HG03108 (cell line): ENCODE data around the gene COL19A1.

ENCODE experiments used
- ATAC-seq: cut with Tn5 transposase; IDR thresholded peaks from one replicate; pipeline ENCODE4 v1.9.1; 2021; ENCODE audit warnings: moderate library complexity; ENCODE audit not compliant: unreplicated experiment

Gene COL19A1

GRCh38 chr6:70051197-70052124, 185.1 kb downstream of the COL19A1 start:
- no peak for ATAC-seq

GRCh38 chr6:70059039-70059719, 192.8 kb downstream of the COL19A1 start:
- no peak for ATAC-seq

- no peak for ATAC-seq
These were observed 194.3 kb downstream of the COL19A1 start for GRCh38 chr6:70060680-70061079.

GRCh38 chr6:70061546-70061945, 195.2 kb downstream of the COL19A1 start:
- ATAC-seq: no peak

GRCh38 chr6:70062010-70062409, 195.7 kb downstream of the COL19A1 start:
- ATAC-seq: no peak

- no peak for ATAC-seq
These were observed 206.3 kb downstream of the COL19A1 start for GRCh38 chr6:70072540-70073179.

- no peak for ATAC-seq
These were observed 207.3 kb downstream of the COL19A1 start for GRCh38 chr6:70073637-70074036.

GRCh38 chr6:70079241-70079640, 212.9 kb downstream of the COL19A1 start:
- no peak for ATAC-seq

- no peak for ATAC-seq
These were observed 214.2 kb downstream of the COL19A1 start for GRCh38 chr6:70080443-70081070.

- no peak for ATAC-seq
These were observed 216.5 kb downstream of the COL19A1 start for GRCh38 chr6:70082830-70083229.

- no peak for ATAC-seq
These were observed 220.4 kb downstream of the COL19A1 start for GRCh38 chr6:70086806-70087205.

- ATAC-seq: no peak
These were observed 227.8 kb downstream of the COL19A1 start for GRCh38 chr6:70094156-70094555.

GRCh38 chr6:70099732-70100131, 233.4 kb downstream of the COL19A1 start:
- no peak for ATAC-seq

- no peak for ATAC-seq
These were observed 237.4 kb downstream of the COL19A1 start for GRCh38 chr6:70103798-70104197.

- no peak for ATAC-seq
These were observed 241.7 kb downstream of the COL19A1 start for GRCh38 chr6:70107852-70108629.

- no peak for ATAC-seq
These were observed 244.0 kb downstream of the COL19A1 start for GRCh38 chr6:70110126-70111022.

- ATAC-seq: no peak
These were observed 245.4 kb downstream of the COL19A1 start for GRCh38 chr6:70111737-70112136.

- ATAC-seq: no peak
These were observed 246.4 kb downstream of the COL19A1 start for GRCh38 chr6:70112716-70113115.

GRCh38 chr6:70113171-70113570, 246.8 kb downstream of the COL19A1 start:
- no peak for ATAC-seq
